Fibroblast of pulmonary artery (primary cell): Measurements from ENCODE around the gene CR1.

ENCODE experiments used
- DNase-seq: peaks from one replicate; pipeline ENCODE4 v3.0.0-alpha.2; 2010; ENCODE audit warnings: low read depth
- H3K4me3 ChIP-seq: replicated peaks from 2 replicates; pipeline ENCODE4 v1.5.1; 2011; ENCODE audit warnings: low read depth, mild to moderate bottlenecking, control low read depth, low read length, moderate library complexity
- TF ChIP-seq, protein P1 (sequence below): IDR thresholded peaks from 2 replicates; pipeline ENCODE4 v1.5.1; 2011; ENCODE audit warnings: mild to moderate bottlenecking, control low read depth, low read length, inconsistent platforms; ENCODE audit errors: missing control alignments

CR1 gene

GRCh38 chr1:207644852-207645634 lies 149.1 kb downstream of the CR1 start, which contains the start of gene CR1L:
Gene CR1L, plus strand, starts transcription at chr1:207645133. Its CDS starts 101 bp downstream, at chr1:207645234.
- TF ChIP-seq, protein P1, sequence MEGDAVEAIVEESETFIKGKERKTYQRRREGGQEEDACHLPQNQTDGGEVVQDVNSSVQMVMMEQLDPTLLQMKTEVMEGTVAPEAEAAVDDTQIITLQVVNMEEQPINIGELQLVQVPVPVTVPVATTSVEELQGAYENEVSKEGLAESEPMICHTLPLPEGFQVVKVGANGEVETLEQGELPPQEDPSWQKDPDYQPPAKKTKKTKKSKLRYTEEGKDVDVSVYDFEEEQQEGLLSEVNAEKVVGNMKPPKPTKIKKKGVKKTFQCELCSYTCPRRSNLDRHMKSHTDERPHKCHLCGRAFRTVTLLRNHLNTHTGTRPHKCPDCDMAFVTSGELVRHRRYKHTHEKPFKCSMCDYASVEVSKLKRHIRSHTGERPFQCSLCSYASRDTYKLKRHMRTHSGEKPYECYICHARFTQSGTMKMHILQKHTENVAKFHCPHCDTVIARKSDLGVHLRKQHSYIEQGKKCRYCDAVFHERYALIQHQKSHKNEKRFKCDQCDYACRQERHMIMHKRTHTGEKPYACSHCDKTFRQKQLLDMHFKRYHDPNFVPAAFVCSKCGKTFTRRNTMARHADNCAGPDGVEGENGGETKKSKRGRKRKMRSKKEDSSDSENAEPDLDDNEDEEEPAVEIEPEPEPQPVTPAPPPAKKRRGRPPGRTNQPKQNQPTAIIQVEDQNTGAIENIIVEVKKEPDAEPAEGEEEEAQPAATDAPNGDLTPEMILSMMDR = no peak
- peak; percentile 45 for DNase-seq
- H3K4me3 ChIP-seq = peak within 1 kb of the TSS; percentile 65

DNA sequence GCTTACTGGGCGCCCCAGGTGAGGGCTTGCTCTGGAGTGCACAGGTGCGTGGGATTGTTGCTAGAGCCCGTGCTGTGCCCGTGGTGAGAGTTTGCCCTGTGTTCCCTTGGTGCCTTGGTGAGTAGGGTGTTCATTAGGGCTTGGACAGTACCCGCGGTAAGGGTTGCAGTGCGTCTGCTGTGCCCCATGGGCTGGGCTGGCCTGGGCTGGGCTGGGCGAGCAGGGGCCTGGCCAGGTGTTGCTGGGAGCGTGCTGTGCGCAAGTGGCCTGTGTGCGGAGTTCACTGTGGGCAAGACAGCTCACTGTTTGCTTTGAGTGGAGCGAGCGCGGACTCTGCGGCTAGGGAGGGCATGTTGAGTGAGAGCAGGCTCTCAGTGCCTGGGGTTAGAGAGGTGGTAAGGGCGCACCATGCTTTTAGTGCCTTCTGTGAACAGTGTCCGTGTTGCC lies 149.7 kb downstream of the CR1 start:
- no peak for DNase-seq
- TF ChIP-seq, protein P1 = no peak
- H3K4me3 ChIP-seq = peak overlapping the region; percentile 65

DNA sequence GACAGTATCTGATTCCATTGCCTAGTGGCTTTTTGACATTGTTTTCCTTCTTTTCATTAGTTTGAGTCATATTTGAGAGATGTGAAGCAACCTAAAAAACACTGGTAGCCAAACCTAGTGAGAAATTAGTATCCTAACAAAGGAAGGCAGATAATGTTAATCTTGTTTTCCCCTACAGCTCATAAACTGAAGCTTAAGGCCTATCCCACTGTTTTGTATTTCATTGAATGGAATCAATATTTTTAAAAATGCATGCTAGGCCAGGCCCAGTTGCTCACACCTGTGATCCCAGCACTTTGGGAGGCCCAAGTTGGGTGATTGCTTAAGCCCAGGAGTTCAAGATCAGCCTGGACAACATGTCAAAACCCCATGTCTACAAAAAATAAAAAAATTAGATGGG lies 150.2 kb downstream of the CR1 start:
- H3K4me3 ChIP-seq = no peak overlapping the region
- TF ChIP-seq, protein P1 = no peak
- DNase-seq = no peak

GRCh38 chr1:207646944-207647579 lies 151.1 kb downstream of the CR1 start:
- TF ChIP-seq, protein P1 = no peak
- DNase-seq = no peak
- H3K4me3 ChIP-seq = no peak overlapping the region

DNA sequence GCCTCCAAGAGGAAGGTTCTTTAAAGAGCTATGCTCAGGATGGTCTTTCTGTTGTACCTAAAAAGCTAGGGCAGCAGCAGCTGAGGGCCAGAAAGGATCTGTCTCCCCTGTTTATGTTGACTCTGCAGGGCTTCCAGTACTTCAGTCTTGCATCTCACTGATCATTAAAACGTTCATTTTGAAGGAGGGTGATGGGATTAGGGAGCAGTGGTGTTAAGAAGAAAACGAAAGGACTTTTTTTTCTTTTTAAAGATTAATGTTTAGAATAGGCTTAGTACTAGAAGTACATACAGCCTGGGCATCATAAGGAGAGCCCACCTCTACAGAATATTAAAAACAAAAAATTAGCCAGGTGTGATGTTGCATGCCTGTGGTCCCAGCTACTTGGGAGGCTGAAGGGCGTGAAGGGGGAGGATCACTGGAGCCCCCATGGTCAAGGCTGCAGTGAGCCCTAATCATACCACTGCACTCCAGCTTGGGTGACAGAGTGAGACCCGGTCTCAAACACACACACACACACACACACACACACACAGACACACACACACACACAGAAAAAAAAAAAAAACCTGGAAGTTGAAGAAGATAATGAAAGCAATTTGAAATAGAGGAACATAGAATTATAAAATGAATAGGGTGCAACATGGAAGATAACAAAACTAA lies 151.8 kb downstream of the CR1 start:
- TF ChIP-seq, protein P1 = no peak
- no peak overlapping the region for H3K4me3 ChIP-seq
- no peak for DNase-seq

GRCh38 chr1:207648334-207649209 lies 152.6 kb downstream of the CR1 start:
- TF ChIP-seq, protein P1 = no peak
- no peak for DNase-seq

More at GRCh38 chr1:207648334-207649209, 152.6 kb downstream of the CR1 start:
- H3K4me3 ChIP-seq = no peak overlapping the region
